Heart right ventricle (tissue), 16 donors: ENCODE data around the gene CDK6. TPM values are rescaled to one million over a fixed set of nuclear protein-coding genes. Genes with fewer than 3 reads are reported as not detected.

ENCODE experiments used
- ATAC-seq, 8 donors: fragments of 200-7000 bp; cut with Tn5 transposase; one replicate each; pipeline ENCODE4 v1.9.1; 2020; ENCODE audit warnings: mild to moderate bottlenecking in 8 of 8, moderate library complexity in 8 of 8, moderate number of reproducible peaks in 1 of 8
- DNase-seq, 2 donors: peaks; one replicate each; pipeline ENCODE4 v3.0.0-alpha.2; 2020
- H3K27ac ChIP-seq, 10 donors: fragments of 200-600 bp; sonication (generic) in 2 of 10; one replicate each; pipeline versions ENCODE4 v1.5.0 to v1.8.0; 2020 to 2022; ENCODE audit warnings: mild to moderate bottlenecking in 3 of 10
- H3K27me3 ChIP-seq, 7 donors: fragments of 200-600 bp; one replicate each; pipeline ENCODE4 v1.8.0; 2021 to 2022; ENCODE audit warnings: mild to moderate bottlenecking in 2 of 7
- H3K36me3 ChIP-seq, 9 donors: fragments of 200-600 bp; sonication (generic) in 1 of 9; one replicate each; pipeline versions ENCODE4 v1.5.0 to v1.8.0; 2020 to 2022; ENCODE audit warnings: mild to moderate bottlenecking in 2 of 9
- H3K4me1 ChIP-seq, 9 donors: fragments of 200-600 bp; sonication (generic) in 1 of 9; one replicate each; pipeline versions ENCODE4 v1.5.0 to v1.8.0; 2020 to 2022; ENCODE audit warnings: mild to moderate bottlenecking in 4 of 9
- H3K4me3 ChIP-seq, 10 donors: fragments of 200-600 bp; sonication (generic) in 2 of 10; one replicate each; pipeline versions ENCODE4 v1.5.0 to v1.8.0; 2020 to 2022; ENCODE audit warnings: mild to moderate bottlenecking in 7 of 10, moderate library complexity in 2 of 10
- H3K9me3 ChIP-seq, 11 donors: fragments of 200-600 bp in 10 of 11; sonication (generic) in 2 of 11; one replicate each; pipeline versions ENCODE4 v1.5.0 to v1.8.0; 2013 to 2022; ENCODE audit warnings: mild to moderate bottlenecking in 2 of 11, control low read depth in 1 of 11, moderate library complexity in 1 of 11
- CTCF ChIP-seq, 9 donors: fragments of 200-600 bp; sonication (generic) in 2 of 9; IDR thresholded peaks; one replicate each; pipeline versions ENCODE4 v1.5.0 to v1.8.0; 2021 to 2022; ENCODE audit warnings: antibody characterized with exemption in 9 of 9, mild to moderate bottlenecking in 5 of 9, moderate library complexity in 1 of 9
- WGBS, 2 donors: extraction: QIAGEN DNeasy Blood & Tissue Kit; methylation state at CpG; one replicate each; pipeline ENCODE4 v1.1.7; 2013; ENCODE audit warnings: inconsistent platforms in 1 of 2; 5-methylcytosine and 5-hydroxymethylcytosine counted together
- intact Hi-C, 10 donors: fragments of 100-400 bp; cut with DNase I; formaldehyde crosslinking; loops; one replicate each; pipeline versions ENCODE4 v1.11.1 to v1.14.2; 2022
- polyA plus RNA-seq, 2 donors: library from polyadenylated mRNA; stranded (reverse); fragments of 200-250 nt; gene quantifications; one replicate each; pipeline ENCODE4 v1.2.3, GENCODE V29; 2013
- total RNA-seq, 10 donors: library from RNA; stranded (reverse); fragmentation: NEBNext Ultra II Directional in 3 of 10; extraction: Animal tissue kit (Norgen Biotek cat#: 25700) in 3 of 10; gene quantifications; one replicate each; pipeline versions ENCODE4 v1.2.1 to v1.2.4, GENCODE V29; 2021 to 2023
- donor health status: Arrhythmogenic right ventricular cardiomyopathy.
- donor health status: ischemic (EF 13 %, LVEDD 7.1; RV severe dilation, severe dysfunction).
- donor health status: healthy with polysubstance abuse.
- donor health status: DM: no; HTN: yes; CAD: no.
- donor health status: DM: no; HTN: no; CAD: no.
- donor health status: ischemic (EF 25% LVEDD 6.9; RV normal size, moderate dysfunction).
- donor health status: ischemic (EF 25% LVEDD 5.7; RV mildly dilated, moderate dysfunction).
- donor health status: healthy.
- donor health status: DM: yes; HTN: yes; CAD: no.
- donor health status: Ischemic cardiomyopathy.
- donor health status: ischemic (EF 35%, LVEDD 5.7; RV mildly dilated, moderate dysfunction).
- donor health status: nonischemic (EF 11% LVEDD 7.7; RV severe dilation, severe dysfunction).
- donor health status: DM: yes; HTN: yes; CAD: no.
- donor health status: PGD.
- donor health status: ischemic (EF 29% LVEDD 5.4; RV normal size, mild dysfunction).
- donor health status: nonischemic (EF 23%, LVEDD 6.1; RV moderate dilation, normal function).

CDK6 gene
- total and polyA plus RNA-seq, 12 donors: 2.6 to 31.5 (median 16.4) TPM

DNA sequence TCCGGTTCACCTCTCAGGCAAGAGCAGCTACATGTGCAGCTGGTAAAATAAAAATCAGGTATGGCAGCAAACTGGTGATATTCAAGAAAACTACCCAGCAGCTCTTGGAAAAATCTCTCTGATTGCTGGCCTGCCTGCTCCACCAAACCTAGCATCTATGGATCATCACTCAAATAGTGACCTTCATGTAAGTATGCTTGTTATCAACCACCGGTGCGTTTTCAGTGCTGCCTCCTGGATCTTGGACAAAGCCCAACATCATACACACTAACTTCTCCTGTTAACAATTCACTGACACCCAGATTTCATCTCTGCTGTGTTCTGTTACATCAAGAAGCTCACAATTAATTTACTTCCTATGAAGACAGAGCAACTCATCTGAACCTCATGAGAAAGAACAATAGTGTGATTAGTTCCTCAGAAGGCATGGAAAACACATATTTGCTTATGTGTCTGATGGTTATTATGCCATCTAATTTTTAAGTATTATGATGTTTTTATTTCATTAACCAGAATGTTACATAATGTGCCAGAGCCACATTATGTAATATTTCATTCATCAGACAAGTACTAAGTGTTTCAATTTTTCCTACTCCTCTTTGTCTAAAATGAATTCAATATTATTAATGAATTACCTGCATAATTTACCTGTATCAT is 8.8 kb downstream of the CDK6 start:
- peaks cover 2 to 89% (median 81%) of the 10 kb centered on the region in 9 donors for H3K4me1 ChIP-seq
- H3K27ac ChIP-seq: peak overlapping the region in 1 of 10 donors; percentile 1
- peak in 1 of 8 donors; percentile 18 for ATAC-seq
- H3K4me3 ChIP-seq: no peak overlapping the region
- TF ChIP-seq CTCF (IDR thresholded peaks at IDR 0.05): no peak
- WGBS, 2 donors: 27 to 30% methylated on average over 3 of the region's 3 CpGs
- DNase-seq: no peak
- H3K27me3 ChIP-seq: no peaks in the 10 kb centered on the region
- H3K9me3 ChIP-seq: no peaks in the 10 kb centered on the region
- intact Hi-C loops: no loop called here
- no peaks in the 10 kb centered on the region for H3K36me3 ChIP-seq

GRCh38 chr7:92826258-92826938 is 10.0 kb downstream of the CDK6 start:
- intact Hi-C loops: no loop called here
- no peaks in the 10 kb centered on the region for H3K27me3 ChIP-seq
- WGBS, 2 donors: 57 to 67% methylated on average over 3 of the region's 3 CpGs
- H3K4me1 ChIP-seq: peaks cover 2 to 79% (median 69%) of the 10 kb centered on the region in 9 donors
- no peak for TF ChIP-seq CTCF (IDR thresholded peaks at IDR 0.05)
- ATAC-seq (no peak), DNase-seq (no peak)
- H3K27ac ChIP-seq: no peak overlapping the region
- no peaks in the 10 kb centered on the region for H3K36me3 ChIP-seq
- H3K4me3 ChIP-seq: no peak overlapping the region
- H3K9me3 ChIP-seq: no peaks in the 10 kb centered on the region

DNA sequence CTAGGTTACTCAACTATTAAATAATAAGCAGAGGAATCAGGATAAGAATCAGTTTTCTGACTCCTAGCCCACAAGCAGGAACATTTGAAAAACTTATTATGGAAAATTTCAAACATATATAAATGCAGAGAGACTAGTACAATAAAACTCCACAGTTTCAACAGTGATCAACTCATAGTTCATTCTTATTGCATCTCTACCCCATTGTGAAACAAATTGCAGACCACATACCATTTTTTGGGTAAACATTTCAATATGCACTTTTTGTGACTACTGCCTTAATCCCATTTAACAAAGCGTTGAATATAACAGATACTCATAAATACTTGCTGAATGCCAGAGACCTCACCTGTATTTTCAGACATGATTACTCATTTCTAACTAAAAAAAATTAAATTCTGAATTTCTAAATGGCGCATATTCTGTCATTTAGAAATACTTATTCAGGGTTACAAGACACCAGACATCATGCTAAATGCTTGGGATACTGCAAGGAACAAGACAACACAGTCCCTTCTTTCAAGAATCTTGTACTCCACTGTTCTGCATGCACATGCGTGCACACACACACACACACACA is 11.4 kb downstream of the CDK6 start:
- no peak overlapping the region for H3K4me3 ChIP-seq
- no peaks in the 10 kb centered on the region for H3K9me3 ChIP-seq
- no peaks in the 10 kb centered on the region for H3K36me3 ChIP-seq
- DNase-seq: no peak
- no peak for ATAC-seq
- intact Hi-C loops: no loop called here
- peaks cover 2 to 68% (median 55%) of the 10 kb centered on the region in 9 donors for H3K4me1 ChIP-seq
- no peak for TF ChIP-seq CTCF (IDR thresholded peaks at IDR 0.05)
- no peak overlapping the region for H3K27ac ChIP-seq
- 96 to 98% methylated on average over 3 of the region's 3 CpGs for WGBS, 2 donors
- H3K27me3 ChIP-seq: no peaks in the 10 kb centered on the region

DNA sequence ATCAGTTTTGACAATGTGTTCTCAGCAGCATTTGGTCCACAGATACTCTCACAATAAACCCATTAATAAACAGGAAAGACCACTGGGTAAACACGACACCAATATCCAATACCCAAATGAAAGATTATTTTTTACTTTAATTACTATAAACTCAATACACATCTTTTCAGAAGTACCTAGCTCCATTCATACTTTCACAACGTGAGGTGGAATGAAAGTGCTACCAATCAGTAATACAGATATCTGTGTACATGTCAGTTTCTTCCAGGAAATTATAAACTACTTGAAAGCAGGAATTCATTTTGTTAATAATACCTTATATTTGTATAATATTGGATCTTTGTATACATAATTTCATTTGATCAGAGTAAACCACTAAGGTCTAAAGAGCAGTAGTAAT is 11.9 kb downstream of the CDK6 start:
- H3K27me3 ChIP-seq: no peaks in the 10 kb centered on the region
- intact Hi-C loops: no loop called here
- DNase-seq: no peak
- no peak for TF ChIP-seq CTCF (IDR thresholded peaks at IDR 0.05)
- WGBS, 2 donors: 43 to 53% methylated on average over 2 of the region's 2 CpGs
- H3K4me1 ChIP-seq: peaks cover 2 to 65% (median 50%) of the 10 kb centered on the region in 9 donors
- no peaks in the 10 kb centered on the region for H3K9me3 ChIP-seq
- ATAC-seq: no peak
- no peaks in the 10 kb centered on the region for H3K36me3 ChIP-seq
- no peak overlapping the region for H3K4me3 ChIP-seq
- no peak overlapping the region for H3K27ac ChIP-seq
